Measurements from ENCODE around the gene NOX5. TPM values are rescaled to one million over a fixed set of nuclear protein-coding genes. Genes with fewer than 3 reads are reported as not detected.

NOX5 gene
- total RNA-seq, 1 experiment from 2014 or later: not detected

DNA sequence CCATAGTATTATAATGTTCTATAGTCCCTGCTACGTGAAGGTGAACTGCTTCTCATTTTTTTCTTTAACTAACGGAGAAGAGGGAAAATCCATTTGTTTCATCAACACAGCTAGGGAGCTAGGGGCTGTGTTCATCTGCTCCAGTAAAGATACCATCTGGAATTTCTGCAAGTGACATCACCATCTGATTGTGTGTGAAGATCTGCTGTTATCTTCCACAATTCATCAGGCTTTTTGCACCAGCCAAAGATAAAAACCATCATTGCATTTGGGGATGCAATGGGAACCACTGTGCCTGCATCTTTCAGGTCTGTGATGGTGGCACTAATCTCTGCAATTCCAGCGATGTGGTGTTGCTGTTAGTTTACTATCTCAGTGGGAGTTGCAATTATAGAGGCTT, 35.5 kb upstream of the NOX5 start:
- H3K4me3 ChIP-seq (ENCODE audit: low read depth, low read length, poor library complexity, severe bottlenecking): no peak overlapping the region
- POLR2A ChIA-PET (ENCODE audit: low non-redundant PET): no interaction called here
- DNase-seq (ENCODE audit: low spot score): no peak
- no peaks in the 10 kb centered on the region for H3K4me1 ChIP-seq (ENCODE audit: insufficient read depth, low read length, poor library complexity, severe bottlenecking)
- intact Hi-C loops (cut with micrococcal nuclease; ENCODE audit: unreplicated experiment): no loop called here
- H3K27me3 ChIP-seq (replicated peaks; ENCODE audit: insufficient read depth, low read depth, low read length, poor library complexity): no peaks in the 10 kb centered on the region
- BruUV-seq (replicated peaks): no TSS peak
- CTCF ChIA-PET: no interaction called here
- H3K9me3 ChIP-seq (ENCODE audit: low read depth, low read length, poor library complexity, severe bottlenecking): peaks cover 8% of the 10 kb centered on the region
- no peaks in the 10 kb centered on the region for H3K36me3 ChIP-seq (ENCODE audit: insufficient read depth, low read length, poor library complexity, severe bottlenecking)
- no peak for TF ChIP-seq EZH2 (IDR thresholded peaks at IDR 0.05; ENCODE audit: borderline replicate concordance, low read depth, low read length, poor library complexity, severe bottlenecking)
- no peak for TF ChIP-seq CTCF (conservative IDR thresholded peaks at IDR 0.05; ENCODE audit: low read depth, low read length)
- H3K27ac ChIP-seq (ENCODE audit: low read depth, low read length, poor library complexity, severe bottlenecking): no peak overlapping the region

GRCh38 chr15:68979816-68980215, 34.7 kb upstream of the NOX5 start:
- BruUV-seq (replicated peaks): no TSS peak
- no peak overlapping the region for H3K4me3 ChIP-seq (ENCODE audit: low read depth, low read length, poor library complexity, severe bottlenecking)
- H3K36me3 ChIP-seq (ENCODE audit: insufficient read depth, low read length, poor library complexity, severe bottlenecking): no peaks in the 10 kb centered on the region
- CTCF ChIA-PET: no interaction called here
- intact Hi-C loops (cut with micrococcal nuclease; ENCODE audit: unreplicated experiment): no loop called here
- H3K27me3 ChIP-seq (replicated peaks; ENCODE audit: insufficient read depth, low read depth, low read length, poor library complexity): no peaks in the 10 kb centered on the region
- H3K9me3 ChIP-seq (ENCODE audit: low read depth, low read length, poor library complexity, severe bottlenecking): peaks cover 8% of the 10 kb centered on the region
- H3K4me1 ChIP-seq (ENCODE audit: insufficient read depth, low read length, poor library complexity, severe bottlenecking): no peaks in the 10 kb centered on the region
- DNase-seq (ENCODE audit: low spot score): no peak
- POLR2A ChIA-PET (ENCODE audit: low non-redundant PET): no interaction called here
- TF ChIP-seq EZH2 (IDR thresholded peaks at IDR 0.05; ENCODE audit: borderline replicate concordance, low read depth, low read length, poor library complexity, severe bottlenecking): no peak
- no peak for TF ChIP-seq CTCF (conservative IDR thresholded peaks at IDR 0.05; ENCODE audit: low read depth, low read length)
- H3K27ac ChIP-seq (ENCODE audit: low read depth, low read length, poor library complexity, severe bottlenecking): no peak overlapping the region

DNA sequence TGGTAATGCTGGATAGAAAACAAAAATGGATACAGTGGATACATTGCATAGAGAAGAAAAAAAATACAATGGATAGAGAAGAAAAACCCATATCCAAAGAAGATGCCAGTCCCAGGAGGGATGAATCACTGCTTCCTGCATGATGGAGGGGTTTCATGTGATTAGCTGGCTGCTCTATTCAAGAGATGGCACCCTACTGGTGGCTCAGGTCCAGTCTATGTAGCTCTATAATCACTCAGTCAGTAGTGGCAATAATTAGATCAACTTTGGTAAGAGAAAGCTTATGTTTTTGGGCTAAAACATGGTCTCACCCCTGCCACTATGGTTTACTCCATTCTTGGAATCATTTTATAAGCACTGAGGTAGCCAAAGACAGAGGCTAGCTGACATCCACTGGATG, 33.7 kb upstream of the NOX5 start:
- Histone ChIP-seq H3K27me3 (replicated peaks; ENCODE audit: insufficient read depth, low read depth, low read length, poor library complexity) (no peaks in the 10 kb centered on the region), H3K27ac (ENCODE audit: low read depth, low read length, poor library complexity, severe bottlenecking) (no peak overlapping the region), H3K4me1 (ENCODE audit: insufficient read depth, low read length, poor library complexity, severe bottlenecking) (no peaks in the 10 kb centered on the region), H3K36me3 (ENCODE audit: insufficient read depth, low read length, poor library complexity, severe bottlenecking) (no peaks in the 10 kb centered on the region), H3K4me3 (ENCODE audit: low read depth, low read length, poor library complexity, severe bottlenecking) (no peak overlapping the region), H3K9me3 (ENCODE audit: low read depth, low read length, poor library complexity, severe bottlenecking) (peaks cover 8% of the 10 kb centered on the region)
- DNase-seq (ENCODE audit: low spot score): peak; percentile 93
- intact Hi-C loops (cut with micrococcal nuclease; ENCODE audit: unreplicated experiment): no loop called here
- ChIA-PET CTCF (interaction anchor here (0.9 kb wide), 1 partner anchor 593 kb away, joined by 3 read pairs; no protein-coding TSS in a partner anchor), POLR2A (ENCODE audit: low non-redundant PET) (no interaction called here)
- no peak for TF ChIP-seq CTCF (conservative IDR thresholded peaks at IDR 0.05; ENCODE audit: low read depth, low read length)
- TF ChIP-seq EZH2 (IDR thresholded peaks at IDR 0.05; ENCODE audit: borderline replicate concordance, low read depth, low read length, poor library complexity, severe bottlenecking): no peak
- BruUV-seq (replicated peaks): no TSS peak
